A549 (cell line): ENCODE measurements around the gene GAS7.

Source experiments
- CEBPB ChIP-seq, 2 experiments: fragments of >200 bp in 1 of 2; sonication (Bioruptor Twin) in 1 of 2; formaldehyde crosslinking in 1 of 2; IDR thresholded peaks; 2 replicates each; pipeline ENCODE4 v1.6.1; 2012 to 2016
- CTCF ChIP-seq: fragments of >200 bp; sonication (Bioruptor Twin); formaldehyde crosslinking; IDR thresholded peaks from 3 replicates; pipeline ENCODE4 v1.5.1; 2016
- EP300 ChIP-seq, 2 experiments: fragments of >200 bp; sonication (Bioruptor Twin); formaldehyde crosslinking; IDR thresholded peaks; 2 replicates in 1 of 2; 3 replicates in 1 of 2; pipeline ENCODE4 v1.6.1; 2016 to 2017
- GATA3 ChIP-seq: IDR thresholded peaks from 2 replicates; pipeline ENCODE4 v1.6.1; 2012; ENCODE audit warnings: borderline replicate concordance
- HOXA7 ChIP-seq: fragments of 250-450 bp; sonication (Bioruptor Pico); IDR thresholded peaks from 2 replicates; pipeline ENCODE4 v1.5.0; 2020; ENCODE audit warnings: mild to moderate bottlenecking, moderate library complexity
- MYC ChIP-seq: IDR thresholded peaks from 2 replicates; pipeline ENCODE4 v1.6.1; 2012; ENCODE audit warnings: mild to moderate bottlenecking, inconsistent platforms, low read length, improper control_type of control experiment, borderline replicate concordance
- NR3C1 ChIP-seq: fragments of >200 bp; sonication (Bioruptor Twin); formaldehyde crosslinking; IDR thresholded peaks from 3 replicates; pipeline ENCODE4 v1.6.1; 2017
- POLR2A ChIP-seq: IDR thresholded peaks from 2 replicates; pipeline ENCODE4 v1.6.1; 2012; ENCODE audit warnings: mild to moderate bottlenecking, low read length
- RNF2 ChIP-seq: fragments of 200-600 bp; sonication (generic); IDR thresholded peaks from 2 replicates; pipeline ENCODE4 v1.6.1; 2016; ENCODE audit warnings: low read depth, mild to moderate bottlenecking, antibody characterized with exemption, moderate library complexity, borderline replicate concordance
- SREBF2 ChIP-seq: fragments of 450-650 bp; IDR thresholded peaks from 2 replicates; pipeline ENCODE4 v1.6.1; 2014; ENCODE audit warnings: mild to moderate bottlenecking, moderate library complexity
- ZC3H11A ChIP-seq: fragments of 450-650 bp; IDR thresholded peaks from 2 replicates; pipeline ENCODE4 v1.6.1; 2014; ENCODE audit warnings: antibody characterized with exemption, mild to moderate bottlenecking
- TF ChIP-seq, protein P1 (sequence below): fragments of 200-600 bp; sonication (generic); IDR thresholded peaks from 2 replicates; pipeline ENCODE4 v1.6.1; 2016; ENCODE audit warnings: antibody characterized with exemption, mild to moderate bottlenecking, moderate library complexity
- TF ChIP-seq, protein P2 (sequence below): IDR thresholded peaks from 2 replicates; pipeline ENCODE4 v1.6.1; 2012; ENCODE audit warnings: low read depth, borderline replicate concordance

GRCh38 chr17:10025224-10025623 is 173.2 kb downstream of the GAS7 start:
- no peak for TF ChIP-seq CTCF
- no peak for TF ChIP-seq POLR2A
- no peak for TF ChIP-seq HOXA7 (CRISPR knock-in tag)
- TF ChIP-seq MYC, result no peak
- TF ChIP-seq SREBF2, result no peak
- no peak for TF ChIP-seq EP300 (IDR thresholded peaks at IDR 0.05)
- no peak for TF ChIP-seq ZC3H11A
- no peak for TF ChIP-seq NR3C1
- TF ChIP-seq, protein P1, sequence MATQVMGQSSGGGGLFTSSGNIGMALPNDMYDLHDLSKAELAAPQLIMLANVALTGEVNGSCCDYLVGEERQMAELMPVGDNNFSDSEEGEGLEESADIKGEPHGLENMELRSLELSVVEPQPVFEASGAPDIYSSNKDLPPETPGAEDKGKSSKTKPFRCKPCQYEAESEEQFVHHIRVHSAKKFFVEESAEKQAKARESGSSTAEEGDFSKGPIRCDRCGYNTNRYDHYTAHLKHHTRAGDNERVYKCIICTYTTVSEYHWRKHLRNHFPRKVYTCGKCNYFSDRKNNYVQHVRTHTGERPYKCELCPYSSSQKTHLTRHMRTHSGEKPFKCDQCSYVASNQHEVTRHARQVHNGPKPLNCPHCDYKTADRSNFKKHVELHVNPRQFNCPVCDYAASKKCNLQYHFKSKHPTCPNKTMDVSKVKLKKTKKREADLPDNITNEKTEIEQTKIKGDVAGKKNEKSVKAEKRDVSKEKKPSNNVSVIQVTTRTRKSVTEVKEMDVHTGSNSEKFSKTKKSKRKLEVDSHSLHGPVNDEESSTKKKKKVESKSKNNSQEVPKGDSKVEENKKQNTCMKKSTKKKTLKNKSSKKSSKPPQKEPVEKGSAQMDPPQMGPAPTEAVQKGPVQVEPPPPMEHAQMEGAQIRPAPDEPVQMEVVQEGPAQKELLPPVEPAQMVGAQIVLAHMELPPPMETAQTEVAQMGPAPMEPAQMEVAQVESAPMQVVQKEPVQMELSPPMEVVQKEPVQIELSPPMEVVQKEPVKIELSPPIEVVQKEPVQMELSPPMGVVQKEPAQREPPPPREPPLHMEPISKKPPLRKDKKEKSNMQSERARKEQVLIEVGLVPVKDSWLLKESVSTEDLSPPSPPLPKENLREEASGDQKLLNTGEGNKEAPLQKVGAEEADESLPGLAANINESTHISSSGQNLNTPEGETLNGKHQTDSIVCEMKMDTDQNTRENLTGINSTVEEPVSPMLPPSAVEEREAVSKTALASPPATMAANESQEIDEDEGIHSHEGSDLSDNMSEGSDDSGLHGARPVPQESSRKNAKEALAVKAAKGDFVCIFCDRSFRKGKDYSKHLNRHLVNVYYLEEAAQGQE, result no peak
- TF ChIP-seq RNF2, result no peak
- no peak for TF ChIP-seq GATA3
- TF ChIP-seq, protein P2, sequence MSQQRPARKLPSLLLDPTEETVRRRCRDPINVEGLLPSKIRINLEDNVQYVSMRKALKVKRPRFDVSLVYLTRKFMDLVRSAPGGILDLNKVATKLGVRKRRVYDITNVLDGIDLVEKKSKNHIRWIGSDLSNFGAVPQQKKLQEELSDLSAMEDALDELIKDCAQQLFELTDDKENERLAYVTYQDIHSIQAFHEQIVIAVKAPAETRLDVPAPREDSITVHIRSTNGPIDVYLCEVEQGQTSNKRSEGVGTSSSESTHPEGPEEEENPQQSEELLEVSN, result no peak
- no peak for TF ChIP-seq CEBPB (IDR thresholded peaks at IDR 0.05)
